Cardiac fibroblast (primary cell): Measurements from ENCODE around the gene TMEM94.

Experiments
- DNase-seq, 2 donors: peaks; one replicate each; pipeline versions ENCODE4 v3.0.0 to v3.0.0-alpha.2; 2010; ENCODE audit warnings: low read depth in 2 of 2
- H3K4me3 ChIP-seq, 2 donors: replicated peaks in 1 of 2; 1 replicate in 1 of 2; 2 replicates in 1 of 2; pipeline ENCODE4 v1.5.1; 2011; ENCODE audit warnings: low read depth in 2 of 2, low read length in 2 of 2, mild to moderate bottlenecking in 2 of 2, moderate library complexity in 1 of 2
- CTCF ChIP-seq: IDR thresholded peaks from one replicate; pipeline ENCODE4 v1.5.1; 2011; ENCODE audit warnings: low read depth, mild to moderate bottlenecking, low read length, inconsistent platforms

TMEM94 gene

GRCh38 chr17:75547091-75547490 lies 90.7 kb downstream of the TMEM94 start:
- H3K4me3 ChIP-seq: no peak overlapping the region
- no peak for TF ChIP-seq CTCF
- DNase-seq: no peak

DNA sequence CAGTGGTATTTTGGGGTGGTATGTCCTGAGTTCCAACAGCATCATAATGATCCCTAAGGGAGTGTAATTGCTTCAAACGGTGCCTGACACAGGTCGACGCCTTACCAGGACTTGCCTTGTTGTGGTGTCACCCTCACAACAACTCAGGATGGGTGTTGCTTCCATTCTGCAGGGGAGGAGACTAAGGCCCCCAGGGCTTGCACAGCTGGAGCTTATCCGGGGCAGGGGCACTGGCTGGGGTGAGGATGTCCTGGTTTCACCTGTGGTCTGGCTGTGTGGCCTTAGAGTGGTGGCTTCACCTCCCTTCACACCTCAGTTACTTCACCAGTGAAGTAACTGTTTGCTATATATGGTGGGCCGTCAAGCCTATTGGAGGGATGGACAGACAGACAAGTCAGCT lies 92.4 kb downstream of the TMEM94 start:
- no peak for DNase-seq
- no peak for TF ChIP-seq CTCF
- no peak overlapping the region for H3K4me3 ChIP-seq
